Loucy (cell line): ENCODE results near the gene BDH2.

Experiments used
- EZH2phosphoT487 ChIP-seq: fragments of 200-600 bp; IDR thresholded peaks from 2 replicates; pipeline ENCODE4 v1.6.1; 2018; ENCODE audit warnings: antibody characterized with exemption, mild to moderate bottlenecking, moderate library complexity, borderline replicate concordance
- TF ChIP-seq, protein P1 (sequence below): fragments of 200-600 bp; sonication (generic); conservative IDR thresholded peaks from 2 replicates; pipeline ENCODE4 v1.5.1; 2014; ENCODE audit warnings: mild to moderate bottlenecking, antibody characterized with exemption, low read length

DNA sequence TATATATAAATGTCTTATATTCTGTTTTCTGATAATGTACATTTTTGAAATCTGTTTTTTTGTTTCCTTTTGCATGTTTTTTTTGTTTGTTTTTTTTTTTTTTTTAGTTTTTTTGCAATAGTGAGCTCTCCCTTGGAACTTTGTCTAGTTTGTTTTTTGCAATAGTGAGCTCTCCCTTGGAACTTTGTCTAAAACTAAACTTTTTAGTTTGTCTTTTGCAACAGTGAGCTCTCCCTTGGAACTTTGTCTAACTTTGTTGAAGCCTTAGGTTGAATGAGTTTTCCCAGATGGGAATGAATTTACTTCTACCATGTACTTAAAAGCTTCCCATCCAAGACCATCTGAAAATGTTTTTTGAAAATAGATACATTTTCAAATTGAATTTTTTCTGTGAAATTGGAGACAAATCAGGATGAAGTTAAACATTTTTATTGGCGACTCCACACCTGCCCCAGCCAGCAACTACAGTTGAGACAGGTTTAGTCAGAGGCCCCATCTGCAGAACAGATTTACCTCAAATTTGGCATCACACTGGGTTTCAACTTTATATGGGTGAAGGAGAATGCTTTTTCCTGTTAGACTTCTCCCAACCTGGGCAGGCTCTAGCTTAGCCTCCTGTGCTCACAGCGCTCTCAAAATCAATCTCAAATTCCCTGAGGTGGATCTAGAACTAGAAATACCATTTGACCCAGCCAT is 39.0 kb downstream of the BDH2 start:
- TF ChIP-seq, protein P1, sequence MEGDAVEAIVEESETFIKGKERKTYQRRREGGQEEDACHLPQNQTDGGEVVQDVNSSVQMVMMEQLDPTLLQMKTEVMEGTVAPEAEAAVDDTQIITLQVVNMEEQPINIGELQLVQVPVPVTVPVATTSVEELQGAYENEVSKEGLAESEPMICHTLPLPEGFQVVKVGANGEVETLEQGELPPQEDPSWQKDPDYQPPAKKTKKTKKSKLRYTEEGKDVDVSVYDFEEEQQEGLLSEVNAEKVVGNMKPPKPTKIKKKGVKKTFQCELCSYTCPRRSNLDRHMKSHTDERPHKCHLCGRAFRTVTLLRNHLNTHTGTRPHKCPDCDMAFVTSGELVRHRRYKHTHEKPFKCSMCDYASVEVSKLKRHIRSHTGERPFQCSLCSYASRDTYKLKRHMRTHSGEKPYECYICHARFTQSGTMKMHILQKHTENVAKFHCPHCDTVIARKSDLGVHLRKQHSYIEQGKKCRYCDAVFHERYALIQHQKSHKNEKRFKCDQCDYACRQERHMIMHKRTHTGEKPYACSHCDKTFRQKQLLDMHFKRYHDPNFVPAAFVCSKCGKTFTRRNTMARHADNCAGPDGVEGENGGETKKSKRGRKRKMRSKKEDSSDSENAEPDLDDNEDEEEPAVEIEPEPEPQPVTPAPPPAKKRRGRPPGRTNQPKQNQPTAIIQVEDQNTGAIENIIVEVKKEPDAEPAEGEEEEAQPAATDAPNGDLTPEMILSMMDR: no peak
- TF ChIP-seq EZH2phosphoT487: no peak
